SHP77 treated with DMSO at 0.1 percent for 48 hours (cell line): ENCODE results near the gene IGLL5.
"Not testable (repeated sequence)": the region's sequence is repeated elsewhere in the genome, so short reads cannot be mapped to it uniquely, and the experiment has no call there.

Experiments
- DNase-seq: peaks from one replicate; lab custom pipeline; 2025; lab: John Stamatoyannopoulos, UW

Gene IGLL5

GRCh38 chr22:22914726-22915669 lies 27.4 kb downstream of the IGLL5 start:
- no peak for DNase-seq

GRCh38 chr22:22915670-22916035 lies 28.0 kb downstream of the IGLL5 start:
- no peak for DNase-seq

GRCh38 chr22:22916215-22916951 lies 28.8 kb downstream of the IGLL5 start:
- DNase-seq = no peak

GRCh38 chr22:22916952-22917290 lies 29.3 kb downstream of the IGLL5 start:
- no peak for DNase-seq

GRCh38 chr22:22917377-22917776 lies 29.8 kb downstream of the IGLL5 start:
- DNase-seq = no peak

GRCh38 chr22:22918297-22918965 lies 30.8 kb downstream of the IGLL5 start:
- DNase-seq = no peak

GRCh38 chr22:22919041-22919440 lies 31.4 kb downstream of the IGLL5 start:
- no peak for DNase-seq

GRCh38 chr22:22920104-22920654 lies 32.6 kb downstream of the IGLL5 start:
- no peak for DNase-seq

- no peak for DNase-seq
These were observed 33.4 kb downstream of the IGLL5 start for GRCh38 chr22:22920910-22921550.

GRCh38 chr22:22921575-22921974 lies 34.0 kb downstream of the IGLL5 start:
- DNase-seq = no peak

- not testable (repeated sequence) for DNase-seq
These were observed 34.7 kb downstream of the IGLL5 start for GRCh38 chr22:22922092-22922953.

GRCh38 chr22:22922954-22923319 lies 35.3 kb downstream of the IGLL5 start:
- no peak for DNase-seq

- DNase-seq = no peak
These were observed 35.8 kb downstream of the IGLL5 start for GRCh38 chr22:22923379-22923778.

GRCh38 chr22:22923930-22924329 lies 36.3 kb downstream of the IGLL5 start:
- no peak for DNase-seq

GRCh38 chr22:22924369-22925145 lies 36.9 kb downstream of the IGLL5 start:
- DNase-seq = no peak

- DNase-seq = no peak
These were observed 37.7 kb downstream of the IGLL5 start for GRCh38 chr22:22925146-22925804.

- DNase-seq = no peak
These were observed 38.3 kb downstream of the IGLL5 start for GRCh38 chr22:22925805-22926369.

GRCh38 chr22:22926370-22927195 lies 39.0 kb downstream of the IGLL5 start:
- no peak for DNase-seq
